Fibroblast of skin of right quadriceps (primary cell): Measurements from ENCODE around the gene HNF4A.
A peak's percentile ranks its signal among the peaks of the same experiment; 100 is the strongest.

ENCODE experiments used
- DNase-seq: peaks from one replicate; pipeline ENCODE4 v3.0.0-alpha.2; 2013

HNF4A gene

DNA sequence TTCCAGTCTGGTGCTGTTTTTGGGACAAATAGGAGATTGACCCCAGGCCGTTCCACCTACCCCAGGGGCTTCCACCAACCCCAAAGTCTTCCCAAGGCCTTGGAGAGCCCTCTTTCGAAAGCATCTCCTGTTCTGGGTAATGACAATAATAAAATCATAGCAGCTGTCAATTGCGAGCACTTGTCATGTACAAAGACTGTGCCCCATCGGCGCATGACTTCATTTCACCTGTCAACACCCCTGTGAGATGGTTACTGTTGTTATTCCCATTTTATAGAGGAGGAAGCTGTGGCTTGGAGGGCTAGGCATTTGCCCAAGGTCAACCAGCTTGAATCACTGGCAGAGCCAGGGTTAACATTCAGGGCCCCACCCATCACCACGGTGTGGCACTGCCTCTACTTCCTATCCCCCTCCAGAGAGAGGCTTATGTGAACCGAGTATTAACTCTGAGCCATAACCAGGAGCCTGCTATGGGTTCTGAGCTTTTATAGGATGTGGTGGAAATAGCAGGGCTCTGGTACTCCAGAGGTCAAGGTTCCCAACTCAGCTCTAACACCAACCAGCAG is 51.2 kb downstream of the HNF4A start:
- no peak for DNase-seq

DNA sequence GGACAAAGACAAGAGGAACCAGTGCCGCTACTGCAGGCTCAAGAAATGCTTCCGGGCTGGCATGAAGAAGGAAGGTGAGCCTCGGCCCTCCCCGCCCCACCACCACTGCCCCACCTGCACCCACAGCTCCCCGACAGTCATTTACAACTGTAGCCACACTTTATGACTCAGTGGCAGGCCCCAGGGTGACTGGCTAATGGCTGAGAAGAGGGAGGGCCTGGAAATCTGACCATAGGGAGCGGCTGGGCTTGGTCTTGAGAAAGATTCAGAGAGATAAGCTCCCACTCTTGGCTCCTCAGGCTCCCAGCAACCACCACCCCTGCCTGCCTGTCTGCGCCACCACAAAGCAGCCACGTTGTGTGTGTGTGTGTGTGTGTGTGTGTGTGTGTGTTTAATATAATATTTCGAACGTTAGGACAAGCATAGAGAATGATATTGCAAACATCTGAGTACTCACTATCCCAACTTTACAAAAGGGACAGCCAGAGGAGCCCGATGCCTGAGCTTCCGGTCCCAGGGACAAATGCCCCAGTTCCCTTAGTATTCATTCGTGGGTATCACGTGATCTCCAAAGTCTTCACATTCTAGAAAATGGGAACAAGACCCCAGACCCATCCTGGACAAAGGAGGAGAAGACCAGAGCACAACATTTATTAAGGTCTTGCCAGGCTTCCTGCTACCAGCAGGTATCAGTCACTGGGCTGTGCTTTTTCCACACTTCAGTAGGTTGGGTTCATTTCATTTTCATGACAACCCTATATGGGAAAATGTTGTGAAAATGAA is 52.1 kb downstream of the HNF4A start:
- peak; percentile 45 for DNase-seq

DNA sequence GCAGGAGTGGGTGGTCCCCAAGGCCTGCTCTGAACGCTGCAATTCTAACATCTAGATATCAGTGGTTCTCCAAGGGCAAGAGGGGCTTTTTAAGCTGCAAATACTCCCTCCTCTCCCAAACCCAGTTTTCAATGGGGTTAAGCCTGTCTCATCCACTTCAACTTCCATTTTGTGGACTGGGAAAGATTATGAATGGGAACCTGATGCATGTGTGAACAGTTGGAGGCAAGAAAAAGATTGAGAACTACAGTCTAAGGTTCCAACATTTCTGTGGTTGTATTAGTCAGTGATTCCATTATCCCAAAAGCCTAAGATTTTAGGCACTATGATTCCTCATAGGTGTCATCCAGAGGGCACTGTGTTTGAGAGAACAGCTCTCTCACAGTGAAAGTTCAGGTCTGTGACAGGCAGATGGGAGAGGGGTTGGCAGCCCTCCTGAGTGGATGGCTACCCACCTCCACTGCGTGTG is 53.7 kb downstream of the HNF4A start:
- DNase-seq = peak; percentile 73

DNA sequence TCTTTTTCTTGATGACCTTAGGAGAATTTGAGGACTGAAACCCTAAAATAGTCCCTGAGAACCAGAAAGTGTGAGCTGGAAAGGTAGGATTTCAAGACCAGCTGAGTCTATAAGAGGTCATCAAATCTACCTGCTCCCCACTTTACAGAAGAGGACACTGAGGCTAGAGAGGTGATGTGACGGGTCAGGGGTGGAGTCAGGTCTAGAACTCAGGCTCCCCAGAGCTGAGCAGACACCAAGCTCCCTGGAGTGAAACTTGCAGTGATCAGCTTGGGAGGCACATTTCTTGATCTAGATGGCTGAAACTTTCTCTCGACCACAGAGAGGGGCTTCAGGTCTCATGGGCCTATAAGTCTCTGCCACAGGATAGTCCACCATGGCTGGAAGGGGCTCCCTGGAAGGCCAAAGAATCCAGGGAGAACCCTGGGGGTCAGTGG is 55.1 kb downstream of the HNF4A start:
- DNase-seq = no peak

DNA sequence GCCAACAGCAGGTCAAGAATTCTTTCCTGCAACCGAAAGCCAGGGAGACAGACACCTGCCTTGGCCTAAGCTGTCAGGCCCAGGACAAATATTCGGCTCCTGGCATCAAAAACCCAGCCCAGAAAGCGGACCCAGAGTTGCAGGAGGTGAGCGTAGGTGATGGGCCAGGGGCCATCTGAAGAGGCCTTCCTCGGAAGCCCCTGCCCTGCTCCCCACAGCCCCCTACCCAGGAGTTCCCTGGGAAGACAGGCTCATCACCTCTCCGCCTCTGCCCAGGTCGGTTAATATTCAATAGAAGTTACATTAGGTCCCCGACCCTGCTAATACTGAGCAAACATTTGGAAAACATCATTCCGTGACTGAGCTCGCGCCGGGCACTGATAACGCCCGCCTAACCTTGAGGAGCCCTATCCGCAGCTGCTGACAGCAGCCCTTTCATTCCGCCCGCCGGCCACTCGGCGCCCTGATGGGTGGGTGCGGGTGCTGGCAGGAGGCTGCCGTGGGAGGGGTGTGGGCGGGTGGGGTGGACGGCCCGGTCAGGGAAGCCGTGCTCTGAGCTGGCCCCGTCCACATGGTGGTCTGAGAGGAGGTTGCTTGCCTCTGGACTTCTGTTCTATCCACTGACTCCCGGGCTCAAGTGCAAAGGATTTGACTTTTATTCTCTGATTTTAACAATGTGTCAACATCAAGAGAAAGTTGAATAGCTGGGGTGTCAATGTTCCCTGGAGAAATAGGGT is 55.7 kb downstream of the HNF4A start:
- no peak for DNase-seq

DNA sequence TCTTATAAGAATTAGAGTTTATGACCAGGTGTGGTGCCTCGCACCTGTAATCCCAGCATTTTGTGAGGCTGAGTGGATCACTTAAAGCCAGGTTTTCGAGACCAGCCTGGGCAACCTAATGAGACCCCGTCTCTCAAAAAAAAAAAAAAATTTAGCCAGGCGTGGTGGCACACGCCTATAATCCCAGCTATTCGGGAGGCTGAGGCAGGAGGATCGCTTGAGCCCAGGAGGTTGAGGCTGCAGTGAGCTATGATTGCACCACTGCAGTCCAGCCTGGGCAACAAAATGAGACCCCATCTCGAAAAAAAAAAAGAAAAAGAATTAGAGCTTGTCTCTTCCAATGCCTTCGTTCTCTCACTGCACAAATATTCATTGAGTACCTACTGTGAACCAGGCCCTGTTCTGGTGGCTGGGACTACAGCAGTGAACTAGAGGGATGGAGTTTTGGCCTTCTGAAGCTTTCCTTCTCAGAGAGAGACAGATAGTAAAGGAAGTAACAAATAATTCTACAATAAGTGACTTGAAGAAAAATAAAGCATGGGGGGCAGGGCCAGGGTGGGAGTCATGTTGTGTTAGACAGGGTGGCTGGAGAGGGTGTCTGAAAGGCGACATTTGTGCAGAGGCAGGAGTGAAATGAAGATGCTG is 56.4 kb downstream of the HNF4A start:
- DNase-seq = no peak

DNA sequence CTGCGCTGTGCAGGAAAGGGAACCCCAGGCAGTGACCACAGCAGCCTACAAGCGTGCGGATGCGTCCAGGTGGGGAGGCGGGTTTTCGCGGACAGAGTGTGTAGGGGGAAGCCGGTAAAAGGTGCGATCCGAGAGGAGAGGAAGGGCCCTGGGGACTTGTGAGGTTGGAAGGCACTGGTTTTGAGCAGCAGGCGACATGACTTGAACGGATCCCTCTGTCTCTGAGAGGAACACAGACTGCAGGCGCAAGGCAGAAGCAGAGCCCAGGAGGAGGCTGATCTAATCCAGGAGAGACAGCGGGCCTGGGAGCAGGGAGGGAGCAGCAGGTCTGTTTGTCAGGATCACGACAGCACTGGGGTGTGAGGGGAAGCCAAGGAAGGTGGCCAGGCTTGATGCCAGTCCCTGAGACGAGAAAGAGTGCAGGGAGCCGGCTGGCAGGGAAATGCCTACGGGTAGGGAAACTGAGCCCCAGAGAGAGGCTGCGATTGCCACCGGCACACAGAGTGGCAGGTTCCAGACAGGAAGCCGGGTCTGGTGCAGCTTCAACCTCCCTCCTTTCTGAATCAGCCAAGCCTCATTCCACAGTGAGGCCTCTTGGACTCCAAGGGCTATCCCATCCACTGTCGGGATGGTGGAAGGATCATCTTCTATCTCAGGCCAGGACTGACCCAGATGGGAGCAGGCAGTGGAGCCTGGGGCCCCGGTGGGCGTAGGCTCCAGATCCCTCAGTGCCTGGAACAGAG is 57.1 kb downstream of the HNF4A start:
- no peak for DNase-seq

DNA sequence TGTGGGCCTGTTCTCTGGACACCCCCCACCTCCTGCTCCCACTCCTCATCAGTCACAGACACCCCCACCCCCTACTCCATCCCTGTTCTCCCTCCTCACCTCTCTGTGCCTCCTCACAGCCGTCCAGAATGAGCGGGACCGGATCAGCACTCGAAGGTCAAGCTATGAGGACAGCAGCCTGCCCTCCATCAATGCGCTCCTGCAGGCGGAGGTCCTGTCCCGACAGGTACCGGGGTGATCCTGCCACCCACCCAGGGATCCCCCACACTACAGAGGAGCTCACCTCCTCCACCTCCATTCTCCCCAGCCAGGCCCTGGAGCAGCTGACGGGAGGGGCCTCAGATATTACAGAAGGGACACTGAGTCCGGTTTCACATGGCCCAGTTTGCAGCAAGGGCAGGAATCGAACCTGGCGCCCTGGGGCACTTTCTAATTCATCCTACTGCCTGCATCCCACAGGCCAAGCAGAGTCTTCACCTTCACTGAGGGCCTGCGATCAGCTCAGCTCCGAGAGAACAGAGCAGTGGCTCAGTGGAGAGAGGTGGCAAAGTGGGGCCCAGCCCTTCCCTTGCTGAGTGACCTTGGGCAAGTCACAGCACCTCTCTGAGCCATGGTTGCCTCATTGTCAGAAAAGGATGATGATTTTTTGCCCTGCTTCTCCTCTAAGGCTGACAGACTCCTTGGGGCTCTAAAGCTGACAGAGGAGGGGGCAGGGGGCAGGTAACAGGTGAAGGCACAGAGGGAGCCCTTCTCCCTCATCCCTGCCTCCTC is 58.3 kb downstream of the HNF4A start:
- DNase-seq = no peak

DNA sequence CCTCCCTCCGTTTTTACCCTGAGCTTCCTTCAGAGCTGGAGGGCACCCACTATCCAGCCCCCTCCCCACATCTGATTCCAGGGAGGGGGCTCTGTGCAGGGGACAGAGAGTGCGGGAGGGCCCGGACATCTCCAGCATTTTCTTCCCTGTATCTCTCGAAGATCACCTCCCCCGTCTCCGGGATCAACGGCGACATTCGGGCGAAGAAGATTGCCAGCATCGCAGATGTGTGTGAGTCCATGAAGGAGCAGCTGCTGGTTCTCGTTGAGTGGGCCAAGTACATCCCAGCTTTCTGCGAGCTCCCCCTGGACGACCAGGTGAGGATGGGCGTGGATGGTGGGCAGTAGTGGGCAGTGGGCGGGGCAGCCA is 58.8 kb downstream of the HNF4A start:
- no peak for DNase-seq

DNA sequence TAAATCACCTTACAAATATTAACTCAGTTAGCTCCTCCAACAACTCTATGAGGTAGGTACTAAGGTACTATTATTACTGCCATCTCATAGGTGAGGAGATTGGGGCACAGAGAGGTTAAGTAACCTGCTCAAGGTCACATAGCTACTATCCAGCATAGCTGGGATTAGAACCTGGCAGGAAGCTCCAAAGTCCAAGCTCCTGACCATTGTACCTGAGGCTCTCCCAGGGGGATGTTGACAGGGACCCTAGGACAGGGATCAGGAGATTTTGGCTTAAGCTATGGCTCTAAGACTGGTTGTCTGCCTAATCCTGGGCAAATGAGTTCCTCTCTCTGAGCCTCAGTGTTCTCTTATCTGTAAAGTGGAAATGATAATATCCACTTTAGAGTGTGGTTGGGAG is 59.3 kb downstream of the HNF4A start:
- no peak for DNase-seq

DNA sequence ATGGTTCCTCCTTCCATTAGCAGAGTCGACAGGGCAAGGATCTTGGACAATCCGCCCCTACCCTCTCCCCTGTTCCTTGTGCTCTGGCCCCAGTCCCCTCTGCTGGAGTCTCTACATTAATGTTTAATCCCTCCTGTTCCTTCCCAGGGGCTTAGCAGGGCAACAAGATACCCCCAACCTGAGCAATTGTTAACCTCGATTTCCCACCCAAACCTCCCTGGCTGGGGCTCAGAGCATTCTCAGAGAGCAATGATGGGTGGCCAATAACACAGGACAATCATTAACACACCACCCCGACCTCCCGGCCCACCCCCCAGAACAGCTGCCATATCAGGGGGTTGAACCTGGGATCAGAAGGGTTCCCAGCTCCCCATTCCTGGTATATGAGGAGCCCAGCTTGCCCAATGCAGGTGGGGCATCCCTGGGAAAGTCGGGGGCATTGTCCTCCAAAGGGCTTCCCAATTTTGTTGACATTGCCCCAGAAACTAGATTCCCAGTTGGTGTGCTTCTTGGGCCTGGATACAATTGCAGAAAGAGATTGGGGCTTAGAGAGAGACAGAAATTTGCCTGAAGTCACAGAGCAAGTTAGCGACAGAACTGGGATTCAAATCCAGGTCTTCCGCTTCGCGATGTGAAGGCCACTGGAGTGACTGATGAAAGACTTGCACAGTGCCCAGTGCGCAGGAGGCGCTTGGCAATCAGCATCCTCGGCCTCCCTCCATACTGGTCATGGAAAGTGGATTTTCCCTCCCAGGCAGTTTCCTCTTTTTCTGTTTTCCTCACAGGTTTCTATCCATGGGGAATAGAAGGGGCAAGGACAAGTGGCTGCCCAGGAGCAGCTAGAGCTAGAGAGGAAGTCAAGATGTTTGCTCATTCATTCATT is 60.6 kb downstream of the HNF4A start:
- DNase-seq = no peak

DNA sequence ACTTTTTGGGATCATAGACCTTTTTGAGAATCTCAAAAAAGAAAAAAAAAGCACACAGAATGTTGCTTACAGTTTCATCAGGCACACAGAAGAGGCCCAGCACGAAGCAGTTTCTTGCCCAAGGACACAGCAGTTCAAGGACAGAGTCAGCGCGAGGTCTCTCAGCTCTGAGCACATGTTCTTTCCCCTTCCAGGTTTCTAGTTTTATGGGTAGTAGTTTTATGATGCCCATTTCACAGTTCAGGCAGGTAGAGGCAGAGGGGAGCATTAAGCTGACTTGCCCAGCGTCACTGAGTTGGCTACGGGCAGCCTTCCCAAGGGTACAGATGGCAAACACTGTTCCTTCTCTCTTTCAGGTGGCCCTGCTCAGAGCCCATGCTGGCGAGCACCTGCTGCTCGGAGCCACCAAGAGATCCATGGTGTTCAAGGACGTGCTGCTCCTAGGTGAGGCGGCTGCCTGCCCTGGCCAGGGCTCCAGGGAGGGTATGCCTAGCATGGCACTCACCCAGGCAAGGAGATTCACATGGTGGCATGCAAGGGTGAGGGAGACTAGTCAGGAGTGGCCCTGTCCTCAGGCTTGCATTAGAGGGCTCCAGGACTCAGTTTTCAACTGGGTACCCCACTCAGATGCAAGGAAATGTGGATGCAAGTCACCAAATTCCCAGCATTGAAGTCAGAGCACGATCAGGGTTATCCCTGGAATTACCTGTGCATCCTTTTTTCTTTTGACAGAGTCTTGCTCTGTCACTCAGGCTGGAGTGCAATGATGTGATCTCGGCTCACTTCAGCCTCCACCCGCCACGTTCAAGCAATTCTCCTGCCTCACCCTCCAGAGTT is 62.8 kb downstream of the HNF4A start:
- no peak for DNase-seq

DNA sequence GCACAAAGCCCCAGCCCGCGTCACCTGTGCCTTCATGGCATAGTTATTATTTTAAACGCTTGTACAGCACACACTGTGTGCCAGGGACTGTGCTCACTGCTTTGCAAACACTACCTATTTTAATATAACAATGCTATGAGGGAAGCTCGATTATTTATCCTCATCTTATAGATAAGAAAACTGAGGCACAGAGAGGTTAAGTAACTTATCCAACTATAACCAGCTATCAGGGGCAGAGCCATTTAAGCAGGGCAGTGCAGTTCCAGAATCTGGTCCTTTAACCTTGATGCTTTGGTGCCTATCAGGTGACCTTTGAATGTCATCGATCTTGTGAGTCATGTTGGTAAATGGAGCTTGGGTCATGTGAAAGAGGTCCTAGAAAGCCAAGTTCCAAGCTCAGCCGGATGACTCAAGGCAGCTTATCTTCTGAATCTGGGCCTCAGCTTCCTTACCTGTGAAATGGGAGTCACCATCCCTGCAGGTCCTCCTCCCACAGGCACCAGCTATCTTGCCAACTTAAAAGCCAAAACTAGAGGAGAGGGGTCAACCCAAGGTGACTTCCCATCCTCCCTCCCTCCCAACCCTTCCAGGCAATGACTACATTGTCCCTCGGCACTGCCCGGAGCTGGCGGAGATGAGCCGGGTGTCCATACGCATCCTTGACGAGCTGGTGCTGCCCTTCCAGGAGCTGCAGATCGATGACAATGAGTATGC is 63.8 kb downstream of the HNF4A start:
- no peak for DNase-seq

DNA sequence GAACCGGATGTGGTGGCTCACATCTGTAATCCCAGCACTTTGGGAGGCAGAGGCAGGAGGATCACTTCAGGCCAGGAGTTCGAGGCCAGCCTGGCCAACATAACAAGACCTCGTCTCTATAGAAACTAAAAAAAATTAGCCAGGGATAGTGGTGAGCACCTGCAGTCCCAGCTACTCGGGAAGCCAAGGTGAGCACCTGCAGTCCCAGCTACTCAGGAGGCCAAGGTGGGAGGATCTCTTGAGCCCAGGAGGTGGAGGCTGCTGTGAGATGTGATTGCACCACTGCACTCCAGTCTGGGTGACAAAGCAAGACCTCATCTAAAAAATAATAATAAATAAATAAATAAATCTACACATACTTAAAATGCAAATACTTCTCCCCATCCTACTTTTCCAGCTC is 65.0 kb downstream of the HNF4A start:
- no peak for DNase-seq

DNA sequence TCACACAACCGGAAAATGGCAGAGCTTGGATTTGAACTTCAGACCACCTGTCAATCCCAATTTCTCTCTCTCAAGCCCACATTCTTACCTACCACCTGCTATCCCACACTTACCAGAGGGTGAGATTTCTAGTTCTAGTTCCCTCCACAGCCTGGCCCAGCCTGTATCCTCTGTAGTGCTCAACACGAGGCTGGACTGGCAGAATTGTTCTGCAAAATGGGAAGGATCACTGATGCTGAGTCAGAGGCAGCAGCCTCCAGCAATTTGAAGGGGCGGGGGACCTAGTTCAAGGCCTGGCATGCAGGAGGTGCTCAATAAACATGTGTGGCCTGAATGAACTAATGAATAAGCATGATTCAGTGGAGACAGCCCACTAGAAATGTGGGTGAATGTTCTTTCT is 66.6 kb downstream of the HNF4A start:
- peak; percentile 8 for DNase-seq

DNA sequence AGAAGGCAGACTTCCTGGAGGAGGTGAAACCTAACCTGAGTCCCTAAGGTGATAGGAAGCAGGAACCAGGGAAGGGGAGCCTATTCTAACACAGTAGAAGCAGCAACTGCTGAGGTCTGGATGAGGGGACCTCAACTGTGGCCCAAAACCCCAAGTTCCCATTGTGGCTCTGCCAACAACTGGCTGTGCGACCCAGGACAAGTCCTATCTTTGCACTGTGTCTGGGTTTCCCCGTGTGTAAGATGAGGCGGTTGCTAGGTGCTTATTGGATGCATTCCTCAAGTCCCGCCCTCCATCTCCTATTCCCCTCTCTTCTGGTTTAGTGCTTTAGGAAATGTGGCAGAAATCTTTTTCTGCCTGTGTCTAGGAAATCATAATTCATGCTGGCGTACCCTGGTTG is 68.0 kb downstream of the HNF4A start:
- no peak for DNase-seq

DNA sequence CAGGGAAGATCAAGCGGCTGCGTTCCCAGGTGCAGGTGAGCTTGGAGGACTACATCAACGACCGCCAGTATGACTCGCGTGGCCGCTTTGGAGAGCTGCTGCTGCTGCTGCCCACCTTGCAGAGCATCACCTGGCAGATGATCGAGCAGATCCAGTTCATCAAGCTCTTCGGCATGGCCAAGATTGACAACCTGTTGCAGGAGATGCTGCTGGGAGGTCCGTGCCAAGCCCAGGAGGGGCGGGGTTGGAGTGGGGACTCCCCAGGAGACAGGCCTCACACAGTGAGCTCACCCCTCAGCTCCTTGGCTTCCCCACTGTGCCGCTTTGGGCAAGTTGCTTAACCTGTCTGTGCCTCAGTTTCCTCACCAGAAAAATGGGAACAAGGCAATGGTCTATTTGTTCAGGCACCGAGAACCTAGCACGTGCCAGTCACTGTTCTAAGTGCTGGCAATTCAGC is 68.6 kb downstream of the HNF4A start:
- no peak for DNase-seq

DNA sequence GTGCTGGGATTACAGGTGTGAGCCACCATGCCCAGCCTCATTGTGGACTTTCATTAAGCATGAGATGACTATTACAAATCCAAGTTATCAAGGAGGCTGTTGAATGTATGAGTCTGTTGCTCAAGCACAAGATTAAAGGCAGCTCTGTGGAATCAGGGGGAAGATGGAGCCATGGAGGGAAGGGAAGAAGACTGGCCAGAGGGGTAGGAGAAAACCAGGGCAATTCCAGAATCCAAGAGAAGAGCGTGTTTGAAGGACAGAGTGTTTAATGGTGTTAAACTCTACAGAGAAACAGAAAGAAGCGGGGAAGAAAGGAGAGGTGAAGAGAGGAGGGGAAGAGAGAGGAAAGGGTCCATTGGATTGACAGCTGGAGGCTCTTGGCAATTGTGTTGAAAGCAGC is 70.4 kb downstream of the HNF4A start:
- no peak for DNase-seq
